Effector memory CD4-positive, alpha-beta T cell (primary cell): ENCODE results near the gene GALNT17.

Experiments used
- DNase-seq, 3 donors: peaks; one replicate each; pipeline ENCODE4 v3.0.0-alpha.2; 2020
- H3K27ac ChIP-seq: 2 replicates; pipeline ENCODE4 v1.7.0; 2013; ENCODE audit warnings: mild to moderate bottlenecking, low read length, moderate library complexity; ENCODE audit not compliant: insufficient read depth, poor library complexity, severe bottlenecking
- H3K27me3 ChIP-seq: replicated peaks from 2 replicates; pipeline ENCODE4 v1.7.0; 2013; ENCODE audit warnings: mild to moderate bottlenecking, low read length; ENCODE audit not compliant: insufficient read depth, control insufficient read depth, poor library complexity, severe bottlenecking
- H3K36me3 ChIP-seq: 2 replicates; pipeline ENCODE4 v1.7.0; 2013; ENCODE audit warnings: mild to moderate bottlenecking, low read length, moderate library complexity; ENCODE audit not compliant: control insufficient read depth, insufficient read depth
- H3K4me1 ChIP-seq: 2 replicates; pipeline ENCODE4 v1.7.0; 2013; ENCODE audit warnings: low read length, mild to moderate bottlenecking; ENCODE audit not compliant: control insufficient read depth, insufficient read depth, poor library complexity, severe bottlenecking
- H3K4me3 ChIP-seq: 2 replicates; pipeline ENCODE4 v1.7.0; 2013; ENCODE audit warnings: low read length, low read depth, mild to moderate bottlenecking; ENCODE audit not compliant: insufficient read depth, poor library complexity, severe bottlenecking
- H3K9me3 ChIP-seq: 2 replicates; pipeline ENCODE4 v1.7.0; 2013; ENCODE audit warnings: mild to moderate bottlenecking, low read length, moderate library complexity; ENCODE audit not compliant: control insufficient read depth
- total RNA-seq, 3 donors: gene quantifications; one replicate each; lab custom pipeline; 2026; lab: John Stamatoyannopoulos, UW

Gene GALNT17
- 0 reads per million in 3 donors for total RNA-seq

DNA sequence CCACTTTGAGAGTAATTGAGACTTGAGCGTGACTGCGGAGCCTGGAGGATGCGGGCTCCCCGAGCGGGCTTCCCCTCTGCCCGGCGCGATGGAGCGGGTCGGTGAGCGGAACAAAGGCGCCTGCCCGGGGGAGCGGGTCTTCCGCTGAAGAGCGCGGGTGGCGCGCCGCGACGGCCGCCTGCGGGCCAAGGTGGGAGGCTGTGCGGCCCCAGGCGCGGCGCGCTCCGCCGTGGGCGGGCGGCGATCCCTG, at the start of gene GALNT17:
Gene GALNT17 (plus strand): TSS at position 18 of the 250 bp plus-strand sequence.
- H3K9me3 ChIP-seq: no peaks in the 10 kb centered on the region
- DNase-seq: no peak
- H3K27ac ChIP-seq: no peak within 1 kb of the TSS
- H3K27me3 ChIP-seq: no peaks in the 10 kb centered on the region
- no peak within 1 kb of the TSS for H3K4me3 ChIP-seq
- H3K4me1 ChIP-seq: no peaks in the 10 kb centered on the region
- no peaks in the 10 kb centered on the region for H3K36me3 ChIP-seq

DNA sequence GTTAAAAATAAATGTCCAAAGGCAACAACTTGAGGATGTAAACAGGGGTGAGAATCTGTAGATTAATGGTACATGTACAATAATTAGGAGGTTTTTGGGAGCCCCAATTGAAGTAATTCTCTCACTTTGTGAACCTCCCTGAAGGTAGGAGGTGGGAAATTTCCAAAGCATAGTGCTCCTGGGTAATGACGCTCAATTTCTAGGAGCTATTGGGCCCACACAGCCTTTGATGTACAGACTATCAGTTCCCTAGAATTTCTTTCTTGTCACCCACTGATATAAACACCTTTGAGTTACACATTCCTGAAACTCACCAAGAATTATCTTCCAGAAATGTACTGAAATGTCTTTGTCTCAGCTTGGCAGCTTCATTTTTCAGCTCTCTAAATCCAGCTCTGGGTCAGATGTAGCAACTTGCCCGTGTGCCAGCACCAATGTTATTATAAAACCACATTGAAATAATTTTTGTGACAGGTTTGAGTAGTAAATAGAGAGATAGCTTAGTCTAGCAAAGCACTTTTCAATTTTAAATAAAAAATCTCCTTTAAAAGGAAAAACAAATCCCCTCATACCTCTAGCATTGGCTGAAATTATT, 36.6 kb upstream of the GALNT17 start:
- H3K4me1 ChIP-seq: no peaks in the 10 kb centered on the region
- H3K27me3 ChIP-seq: no peaks in the 10 kb centered on the region
- no peaks in the 10 kb centered on the region for H3K36me3 ChIP-seq
- H3K4me3 ChIP-seq: no peak overlapping the region
- no peak overlapping the region for H3K27ac ChIP-seq
- H3K9me3 ChIP-seq: no peaks in the 10 kb centered on the region
- DNase-seq: no peak

DNA sequence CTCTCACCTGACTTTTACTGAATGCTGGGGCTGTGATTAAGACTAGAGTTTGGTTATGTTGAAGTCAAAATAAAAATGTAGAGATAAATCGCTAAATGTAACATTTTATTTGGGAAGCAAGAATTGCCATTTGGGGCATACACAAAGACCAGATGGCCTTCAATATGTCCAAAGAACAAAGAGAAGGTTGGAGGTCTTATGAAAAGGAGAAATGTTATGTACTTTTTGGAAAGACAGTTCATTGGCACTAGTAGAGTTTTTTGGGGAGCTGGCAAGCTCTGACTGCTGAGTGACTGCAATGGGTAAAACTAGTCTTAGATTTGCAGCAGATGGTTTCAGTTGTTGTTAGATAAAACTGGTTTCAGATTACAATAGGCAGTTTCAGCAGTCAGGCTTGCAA, 35.6 kb upstream of the GALNT17 start:
- DNase-seq: no peak
- Histone ChIP-seq H3K27me3 (no peaks in the 10 kb centered on the region), H3K4me1 (no peaks in the 10 kb centered on the region), H3K9me3 (no peaks in the 10 kb centered on the region), H3K36me3 (no peaks in the 10 kb centered on the region), H3K27ac (no peak overlapping the region), H3K4me3 (no peak overlapping the region)

DNA sequence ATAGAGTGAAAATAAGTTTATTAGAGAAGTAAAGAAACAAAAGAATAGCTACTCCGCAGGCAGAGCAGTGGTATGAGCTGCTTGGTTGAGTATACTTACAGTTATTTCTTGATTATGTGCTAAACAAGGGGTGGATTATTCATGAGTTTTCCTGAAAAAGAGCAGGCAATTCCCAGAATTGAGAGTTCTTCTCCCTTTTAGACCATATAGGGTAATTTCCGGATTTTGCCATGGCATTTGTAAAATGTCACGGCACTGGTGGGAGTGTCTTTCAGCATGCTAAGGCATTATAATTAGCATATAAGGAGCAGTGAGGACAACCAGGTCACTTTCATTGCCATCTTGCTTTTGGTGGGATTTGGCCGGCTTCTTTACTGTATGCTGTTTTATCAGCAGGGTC, 25.7 kb upstream of the GALNT17 start:
- H3K4me3 ChIP-seq: no peak overlapping the region
- no peak overlapping the region for H3K27ac ChIP-seq
- H3K9me3 ChIP-seq: no peaks in the 10 kb centered on the region
- no peaks in the 10 kb centered on the region for H3K27me3 ChIP-seq
- no peaks in the 10 kb centered on the region for H3K4me1 ChIP-seq
- no peak for DNase-seq
- no peaks in the 10 kb centered on the region for H3K36me3 ChIP-seq

DNA sequence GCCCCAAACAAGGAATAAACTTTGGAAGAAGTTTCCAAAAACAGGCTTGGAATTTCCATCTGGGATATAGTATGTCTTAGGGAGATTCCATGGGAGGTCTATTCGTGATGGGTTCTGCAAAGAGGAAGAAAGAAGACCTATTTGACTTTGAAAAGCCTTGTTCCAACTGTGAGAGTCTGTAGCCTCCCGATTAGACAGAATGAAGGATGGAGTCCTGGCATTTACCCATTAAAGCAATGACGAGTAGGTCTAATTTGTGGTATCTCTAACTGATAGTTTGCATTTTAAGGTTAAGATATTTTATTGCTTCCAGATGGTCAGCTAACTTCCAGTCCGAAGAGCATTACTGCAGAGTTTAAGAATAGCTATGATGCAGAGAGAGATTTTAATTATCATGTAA, 19.5 kb upstream of the GALNT17 start:
- no peak for DNase-seq
- no peaks in the 10 kb centered on the region for H3K9me3 ChIP-seq
- no peak overlapping the region for H3K27ac ChIP-seq
- no peaks in the 10 kb centered on the region for H3K36me3 ChIP-seq
- H3K27me3 ChIP-seq: no peaks in the 10 kb centered on the region
- H3K4me1 ChIP-seq: no peaks in the 10 kb centered on the region
- no peak overlapping the region for H3K4me3 ChIP-seq

DNA sequence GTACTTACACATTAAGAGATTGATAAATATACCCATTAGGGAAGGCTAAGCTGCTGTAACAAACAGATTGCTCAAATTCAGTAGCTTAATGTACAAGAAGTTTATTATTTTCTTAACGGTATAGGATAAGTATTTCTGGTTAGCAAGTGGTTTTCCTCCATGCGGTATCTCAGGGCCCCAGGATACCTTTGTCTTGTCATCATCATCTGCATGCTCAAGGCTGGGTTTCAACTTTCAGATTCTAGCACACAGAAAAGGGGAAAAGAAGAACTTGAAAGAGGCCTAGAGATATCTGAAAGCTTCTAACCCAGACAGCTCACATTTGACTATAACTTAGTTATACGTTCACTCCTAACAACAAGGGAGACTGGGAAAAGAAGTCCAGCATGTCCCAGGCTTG, 11.8 kb upstream of the GALNT17 start:
- Histone ChIP-seq H3K9me3 (no peaks in the 10 kb centered on the region), H3K27ac (no peak overlapping the region), H3K27me3 (no peaks in the 10 kb centered on the region), H3K4me1 (no peaks in the 10 kb centered on the region), H3K4me3 (no peak overlapping the region), H3K36me3 (no peaks in the 10 kb centered on the region)
- no peak for DNase-seq

DNA sequence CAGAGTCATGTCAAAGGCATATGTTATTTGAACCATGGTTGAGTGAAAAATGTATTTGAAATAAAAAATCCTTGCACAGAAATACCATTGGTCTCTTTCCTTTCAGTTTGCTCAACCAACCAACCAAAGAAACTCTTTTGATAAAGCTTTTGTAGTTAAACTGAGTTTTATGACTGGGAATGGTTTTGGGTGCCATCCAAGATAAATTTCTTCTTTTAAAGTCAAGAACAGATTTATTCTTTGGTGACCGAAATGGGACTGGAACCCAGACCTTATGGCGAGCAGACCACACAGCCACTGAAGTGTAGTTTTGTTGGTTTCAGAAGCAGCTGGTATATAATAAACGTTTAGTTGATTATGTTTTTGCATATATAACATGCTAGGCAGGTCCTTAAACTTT, 2.8 kb upstream of the GALNT17 start:
- no peak overlapping the region for H3K4me3 ChIP-seq
- H3K36me3 ChIP-seq: no peaks in the 10 kb centered on the region
- DNase-seq: no peak
- no peak overlapping the region for H3K27ac ChIP-seq
- H3K27me3 ChIP-seq: no peaks in the 10 kb centered on the region
- no peaks in the 10 kb centered on the region for H3K9me3 ChIP-seq
- H3K4me1 ChIP-seq: no peaks in the 10 kb centered on the region

DNA sequence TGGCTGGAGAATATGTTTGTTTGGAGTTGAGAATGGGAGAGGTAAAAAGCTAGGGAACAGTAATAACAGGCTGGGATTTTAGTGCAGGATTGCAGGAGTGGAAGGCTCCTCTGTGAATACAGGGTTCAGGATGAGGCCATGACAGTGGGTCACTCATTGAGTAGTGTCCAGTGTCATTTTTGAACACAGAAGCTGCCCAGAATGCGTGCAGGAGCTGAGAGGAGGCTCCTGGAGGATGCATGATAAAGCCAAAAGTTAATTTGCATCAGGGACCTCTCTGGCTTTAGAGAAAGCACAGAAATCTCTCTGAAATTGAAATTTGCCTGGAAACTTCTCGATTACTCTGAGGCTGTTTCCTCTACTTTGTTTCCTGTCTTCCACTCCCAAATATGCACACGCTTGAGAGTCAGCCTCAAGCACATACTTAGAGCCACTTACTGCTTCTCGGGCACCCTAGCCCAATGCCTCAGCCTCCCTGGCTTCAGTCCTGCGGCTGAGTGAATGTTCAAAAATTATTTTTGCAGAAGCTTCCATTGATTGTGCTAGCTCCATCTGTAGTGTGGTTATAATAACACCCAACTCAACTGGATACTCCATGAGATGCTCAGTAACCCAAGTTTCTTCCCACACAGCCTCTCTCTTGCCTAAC, 1.8 kb upstream of the GALNT17 start:
- no peaks in the 10 kb centered on the region for H3K9me3 ChIP-seq
- no peaks in the 10 kb centered on the region for H3K4me1 ChIP-seq
- H3K4me3 ChIP-seq: no peak overlapping the region
- no peak overlapping the region for H3K27ac ChIP-seq
- H3K27me3 ChIP-seq: no peaks in the 10 kb centered on the region
- DNase-seq: no peak
- H3K36me3 ChIP-seq: no peaks in the 10 kb centered on the region

DNA sequence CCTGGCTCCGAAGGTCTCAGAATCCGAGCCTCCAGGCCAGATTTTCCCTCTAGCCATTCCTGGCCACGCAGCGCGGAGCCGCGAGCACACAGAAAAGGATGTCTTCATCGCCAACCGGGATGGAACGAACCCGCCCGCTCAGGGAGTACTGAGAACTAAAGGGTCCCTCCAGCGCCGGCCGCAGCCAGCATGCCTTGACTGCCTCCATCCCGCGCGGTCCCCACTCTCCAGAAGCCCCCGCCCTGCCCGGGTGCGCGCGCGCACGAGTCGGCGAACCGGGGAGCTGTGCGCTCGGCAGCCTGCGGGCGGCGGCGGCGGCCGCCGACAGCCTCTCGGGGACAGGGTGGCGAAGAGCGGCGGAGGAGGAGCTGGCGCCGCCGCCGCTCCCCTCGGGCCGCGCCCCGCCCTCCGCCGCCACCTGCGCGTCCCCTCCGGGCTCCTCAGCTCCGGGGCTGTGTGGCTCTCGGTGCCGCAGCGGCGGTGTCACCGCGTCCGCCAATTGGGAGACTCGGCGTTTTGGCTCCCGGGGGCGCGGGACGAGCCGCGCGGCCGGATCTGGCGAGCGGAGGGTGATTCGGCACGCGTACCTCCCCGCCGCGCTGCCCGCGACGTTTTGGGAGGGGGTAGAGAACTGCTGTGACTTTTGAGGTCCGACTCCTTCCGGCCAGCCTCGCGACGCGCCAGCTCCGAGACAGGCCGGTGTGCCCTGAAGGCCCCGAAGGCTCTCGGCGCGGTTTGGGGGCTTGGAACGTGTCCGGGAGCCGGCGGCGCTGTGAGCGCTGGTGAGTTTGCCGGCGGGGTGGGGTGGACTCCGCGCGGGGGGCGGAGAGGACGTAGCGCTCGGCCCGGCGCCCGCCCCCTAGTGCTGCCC, 453 bp upstream of the GALNT17 start:
- no peaks in the 10 kb centered on the region for H3K27me3 ChIP-seq
- H3K4me1 ChIP-seq: no peaks in the 10 kb centered on the region
- DNase-seq: no peak
- no peaks in the 10 kb centered on the region for H3K9me3 ChIP-seq
- H3K27ac ChIP-seq: no peak overlapping the region
- no peaks in the 10 kb centered on the region for H3K36me3 ChIP-seq
- no peak overlapping the region for H3K4me3 ChIP-seq
